ENCODE results near the gene TLE4.
A peak's percentile ranks its signal among the peaks of the same experiment; 100 is the strongest.

DNA sequence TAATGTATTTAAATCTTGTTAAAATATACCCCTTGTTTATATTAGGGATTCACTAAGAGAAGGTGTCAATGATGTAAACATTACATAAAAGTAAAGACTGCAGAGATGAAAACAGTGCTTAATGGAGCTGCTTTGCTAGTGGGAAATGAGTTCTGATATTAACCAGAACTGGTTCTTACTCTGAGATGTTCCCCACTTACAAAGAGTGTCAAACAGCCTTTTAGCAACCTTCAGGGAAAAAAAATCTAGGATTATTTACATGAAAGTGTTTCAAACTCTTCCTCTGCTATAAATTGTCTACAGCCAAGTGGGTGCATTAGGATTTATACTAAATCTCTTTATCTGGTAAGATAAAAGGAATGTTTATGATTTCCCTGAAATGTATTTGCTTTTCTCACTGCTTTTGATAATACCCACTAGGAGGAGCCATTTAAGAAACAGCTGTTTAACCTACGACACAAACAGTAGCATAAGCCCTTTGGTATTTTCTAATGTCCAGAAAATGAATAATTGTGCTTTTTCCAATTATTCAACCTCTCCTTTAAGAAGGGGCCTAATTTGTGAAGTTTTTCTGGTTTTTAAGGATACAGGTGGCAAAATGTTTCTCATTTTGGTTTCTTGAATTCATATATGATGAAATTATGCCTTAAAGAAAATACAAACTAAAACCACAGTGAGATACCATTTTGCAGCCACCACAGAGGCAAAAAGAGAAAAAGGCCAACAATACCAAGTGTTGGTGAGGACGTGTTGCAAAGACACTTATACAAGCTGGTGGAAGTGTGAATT is 186.3 kb downstream of the TLE4 start:
- TF ChIP-seq CTCF (IDR thresholded peaks at IDR 0.05; ENCODE audit: insufficient read depth, low read length, poor library complexity, severe bottlenecking) (peak; percentile 11), EZH2phosphoT487 (conservative IDR thresholded peaks at IDR 0.05; ENCODE audit: low read length) (no peak)

All from SU-DHL-6 (cell line).